H1 (cell line): ENCODE results near the gene VSIG10L. TPM values are rescaled to one million over a fixed set of nuclear protein-coding genes. Genes with fewer than 3 reads are reported as not detected.

Experiments
- CTCF ChIA-PET: fragments of 300-600 bp; sonication (Branson Sonifier 250); formaldehyde crosslinking; loops from one replicate; lab custom pipeline; 2021; ENCODE audit not compliant: partially characterized antibody; lab: Charles Lee
- POLR2A ChIA-PET: fragments of 300-600 bp; sonication (Branson Sonifier 250); formaldehyde crosslinking; loops from one replicate; lab custom pipeline; 2021; ENCODE audit warnings: inconsistent platforms; ENCODE audit not compliant: partially characterized antibody; lab: Charles Lee
- DNase-seq, 2 experiments: peaks; one replicate each; pipeline versions ENCODE4 v3.0.0 to v3.0.0-alpha.2; 2010 to 2022; ENCODE audit warnings: low spot score in 2 of 2, low read depth in 1 of 2, mixed read lengths in 1 of 2
- FAIRE-seq: peaks from 2 replicates; lab custom pipeline; 2011; peaks lifted over from hg19 to GRCh38; lab: Jason Lieb, UNC
- H2AFZ ChIP-seq: 2 replicates; pipeline ENCODE4 v1.8.1; 2012; ENCODE audit warnings: low read length, inconsistent platforms
- H2AK5ac ChIP-seq: 2 replicates; pipeline ENCODE4 v1.6.1; 2013; ENCODE audit warnings: low read depth, low read length
- H2BK120ac ChIP-seq: replicated peaks from 2 replicates; pipeline ENCODE3; 2013; ENCODE audit warnings: low read depth, low read length, inconsistent platforms
- H2BK12ac ChIP-seq: 2 replicates; pipeline ENCODE4 v1.6.1; 2013; ENCODE audit warnings: low read depth, low read length
- H2BK15ac ChIP-seq: 2 replicates; pipeline ENCODE4 v1.6.1; 2013; ENCODE audit warnings: low read length
- H2BK20ac ChIP-seq: 2 replicates; pipeline ENCODE4 v1.6.1; 2013; ENCODE audit warnings: low read length
- H2BK5ac ChIP-seq: 2 replicates; pipeline ENCODE4 v1.6.1; 2013; ENCODE audit warnings: low read depth, low read length
- H3K14ac ChIP-seq: 2 replicates; pipeline ENCODE4 v1.6.1; 2013; ENCODE audit warnings: inconsistent platforms; ENCODE audit not compliant: insufficient read length
- H3K18ac ChIP-seq: 2 replicates; pipeline ENCODE4 v1.6.1; 2013; ENCODE audit warnings: low read length; ENCODE audit errors: extremely low read depth
- H3K23ac ChIP-seq: 2 replicates; pipeline ENCODE4 v1.6.1; 2013; ENCODE audit warnings: inconsistent platforms; ENCODE audit not compliant: insufficient read length
- H3K23me2 ChIP-seq: 2 replicates; pipeline ENCODE4 v1.6.1; 2013; ENCODE audit warnings: low read depth, low read length
- H3K27ac ChIP-seq: 2 replicates; pipeline ENCODE4 v1.6.1; 2011; ENCODE audit warnings: low read depth, low read length, inconsistent platforms
- H3K27me3 ChIP-seq, 4 experiments: replicated peaks in 1 of 4; 1 replicate in 1 of 4; 2 replicates in 3 of 4; pipeline versions ENCODE4 v1.6.1 to v1.8.1; 2011 to 2013; ENCODE audit warnings: low read length in 3 of 4, mild to moderate bottlenecking in 3 of 4, inconsistent platforms in 2 of 4, mixed read lengths in 2 of 4, moderate library complexity in 1 of 4; ENCODE audit not compliant: control insufficient read depth in 3 of 4, insufficient read depth in 3 of 4; ENCODE audit errors: extremely low read depth in 1 of 4
- H3K36me3 ChIP-seq, 4 experiments: 2 replicates each; pipeline versions ENCODE4 v1.6.1 to v1.8.1; 2011 to 2013; ENCODE audit warnings: mild to moderate bottlenecking in 4 of 4, low read length in 3 of 4, moderate library complexity in 2 of 4, control low read depth in 1 of 4, inconsistent platforms in 1 of 4; ENCODE audit not compliant: insufficient read depth in 4 of 4, control insufficient read depth in 2 of 4
- H3K4ac ChIP-seq: replicated peaks from 2 replicates; pipeline ENCODE3; 2013; ENCODE audit warnings: low read length, low read depth, mixed read lengths, inconsistent platforms; ENCODE audit not compliant: insufficient read length
- H3K4me1 ChIP-seq, 4 experiments: replicated peaks in 1 of 4; 1 replicate in 1 of 4; 2 replicates in 3 of 4; pipeline versions ENCODE4 v1.6.1 to v1.8.1; 2011 to 2013; ENCODE audit warnings: low read length in 3 of 4, inconsistent platforms in 2 of 4, mixed read lengths in 1 of 4; ENCODE audit not compliant: insufficient read depth in 4 of 4, control insufficient read depth in 3 of 4
- H3K4me2 ChIP-seq, 2 experiments: 2 replicates each; pipeline versions ENCODE4 v1.6.1 to v1.8.1; 2011 to 2013; ENCODE audit warnings: low read depth in 2 of 2, low read length in 2 of 2, control low read depth in 1 of 2, inconsistent platforms in 1 of 2, mild to moderate bottlenecking in 1 of 2; ENCODE audit not compliant: insufficient read depth in 1 of 2
- H3K4me3 ChIP-seq, 4 experiments: fragments of 200-600, 300-600 bp in 1 of 4; sonication (generic), shearing (Covaris generic), sonication (Bioruptor Twin) in 1 of 4; 2 replicates each; pipeline versions ENCODE4 v1.5.1 to v1.8.1; 2011 to 2016; ENCODE audit warnings: low read length in 4 of 4, low read depth in 3 of 4, control low read depth in 2 of 4, inconsistent platforms in 2 of 4, mild to moderate bottlenecking in 2 of 4, mixed read lengths in 1 of 4, moderate library complexity in 1 of 4; ENCODE audit not compliant: insufficient read depth in 2 of 4; ENCODE audit errors: extremely low read depth in 1 of 4
- H3K56ac ChIP-seq: replicated peaks from 2 replicates; pipeline ENCODE3; 2013; ENCODE audit warnings: low read depth, mild to moderate bottlenecking, mixed read lengths, low read length, inconsistent platforms; ENCODE audit not compliant: insufficient read length
- H3K79me1 ChIP-seq: 2 replicates; pipeline ENCODE4 v1.6.1; 2013; ENCODE audit warnings: low read depth, low read length, control low read depth
- H3K79me2 ChIP-seq, 2 experiments: 2 replicates each; pipeline versions ENCODE4 v1.6.1 to v1.8.1; 2012 to 2013; ENCODE audit warnings: low read length in 2 of 2, mild to moderate bottlenecking in 2 of 2, inconsistent platforms in 1 of 2; ENCODE audit not compliant: insufficient read depth in 2 of 2, control insufficient read depth in 1 of 2
- H3K9ac ChIP-seq, 4 experiments: replicated peaks in 1 of 4; 1 replicate in 1 of 4; 2 replicates in 3 of 4; pipeline versions ENCODE4 v1.6.1 to v1.8.1; 2011 to 2013; ENCODE audit warnings: low read depth in 3 of 4, low read length in 3 of 4, control low read depth in 2 of 4, mild to moderate bottlenecking in 2 of 4, moderate library complexity in 2 of 4, inconsistent platforms in 1 of 4; ENCODE audit errors: extremely low read depth in 1 of 4
- H3K9me3 ChIP-seq, 2 experiments: 2 replicates each; pipeline versions ENCODE4 v1.6.1 to v1.8.1; 2012 to 2013; ENCODE audit warnings: mild to moderate bottlenecking in 2 of 2, moderate library complexity in 2 of 2, control low read depth in 1 of 2, inconsistent platforms in 1 of 2, low read depth in 1 of 2, low read length in 1 of 2, mixed read lengths in 1 of 2; ENCODE audit not compliant: insufficient read depth in 2 of 2
- H4K20me1 ChIP-seq, 2 experiments: replicated peaks in 1 of 2; 2 replicates each; pipeline versions ENCODE3 to v1.8.1; 2011 to 2013; ENCODE audit warnings: inconsistent platforms in 2 of 2, low read length in 2 of 2, mild to moderate bottlenecking in 1 of 2; ENCODE audit not compliant: insufficient read depth in 2 of 2, control insufficient read depth in 1 of 2
- H4K5ac ChIP-seq: 2 replicates; pipeline ENCODE4 v1.6.1; 2013; ENCODE audit warnings: low read length, low read depth, mixed read lengths, inconsistent platforms; ENCODE audit not compliant: insufficient read length
- H4K8ac ChIP-seq: 2 replicates; pipeline ENCODE4 v1.8.0; 2013; ENCODE audit warnings: mild to moderate bottlenecking, moderate library complexity, low read length, inconsistent platforms; ENCODE audit not compliant: insufficient read depth; ENCODE audit errors: extremely low read depth
- H4K91ac ChIP-seq: replicated peaks from 2 replicates; pipeline ENCODE3; 2013; ENCODE audit warnings: low read length, mixed read lengths, inconsistent platforms; ENCODE audit not compliant: insufficient read length
- BACH1 ChIP-seq: IDR thresholded peaks from 2 replicates; pipeline ENCODE4 v1.6.1; 2012; ENCODE audit warnings: low read length, improper control_type of control experiment
- BCL11A ChIP-seq, 2 experiments: IDR thresholded peaks; one replicate each; pipeline ENCODE4 v1.6.1; 2011; ENCODE audit warnings: low read depth in 2 of 2, low read length in 2 of 2, mild to moderate bottlenecking in 2 of 2
- EZH2 ChIP-seq: fragments of 200-600 bp; sonication (generic); IDR thresholded peaks from 2 replicates; pipeline ENCODE4 v1.7.1; 2012; ENCODE audit warnings: low read depth, mild to moderate bottlenecking, moderate library complexity, low read length, inconsistent platforms; ENCODE audit not compliant: severe bottlenecking
- KDM1A ChIP-seq: fragments of 200-600, 300-600 bp; sonication (generic); IDR thresholded peaks from 2 replicates; pipeline ENCODE4 v1.7.1; 2016; ENCODE audit warnings: mild to moderate bottlenecking, low read length, borderline replicate concordance
- POLR2AphosphoS5 ChIP-seq: IDR thresholded peaks from 2 replicates; pipeline ENCODE4 v1.6.1; 2011; ENCODE audit warnings: low read depth, low read length
- RBBP5 ChIP-seq: IDR thresholded peaks from 2 replicates; pipeline ENCODE4 v1.7.1; 2012; ENCODE audit warnings: low read depth, mild to moderate bottlenecking, inconsistent platforms, low read length, moderate library complexity, borderline replicate concordance
- SAP30 ChIP-seq: fragments of 300-600 bp; sonication (generic); IDR thresholded peaks from 2 replicates; pipeline ENCODE4 v1.7.1; 2012; ENCODE audit warnings: low read length, moderate library complexity, mild to moderate bottlenecking, inconsistent platforms; ENCODE audit not compliant: insufficient read depth, insufficient replicate concordance
- SIN3A ChIP-seq, 2 experiments: IDR thresholded peaks in 1 of 2; conservative IDR thresholded peaks in 1 of 2; 2 replicates each; pipeline ENCODE4 v1.6.1; 2011 to 2012; ENCODE audit warnings: low read length in 2 of 2, improper control_type of control experiment in 1 of 2, low read depth in 1 of 2, mild to moderate bottlenecking in 1 of 2
- SP1 ChIP-seq: IDR thresholded peaks from 2 replicates; pipeline ENCODE4 v1.6.1; 2011; ENCODE audit warnings: low read depth, low read length
- SP2 ChIP-seq: IDR thresholded peaks from 2 replicates; pipeline ENCODE4 v1.6.1; 2012; ENCODE audit warnings: mild to moderate bottlenecking, low read length, inconsistent platforms
- TAF1 ChIP-seq: IDR thresholded peaks from 2 replicates; pipeline ENCODE4 v1.6.1; 2011; ENCODE audit warnings: mild to moderate bottlenecking, low read depth, low read length
- WGBS, 2 experiments: shearing (Covaris generic) in 1 of 2; methylation state at CpG; one replicate each; pipeline versions ENCODE4 v1.1.6 to v1.1.7; 2013 to 2015; ENCODE audit warnings: low lambda C conversion rate in 2 of 2, mixed read lengths in 2 of 2, inconsistent platforms in 1 of 2, low coverage in 1 of 2, missing lambda C conversion rate in 1 of 2; ENCODE audit not compliant: insufficient replicate concordance in 2 of 2, insufficient coverage in 1 of 2, insufficient read length in 1 of 2; ENCODE audit errors: extremely low coverage in 1 of 2, missing lambda C conversion rate in 1 of 2; 5-methylcytosine and 5-hydroxymethylcytosine counted together
- polyA plus RNA-seq, 7 experiments: library from polyadenylated mRNA; depleted of rRNA in 3 of 7; stranded (reverse) in 5 of 7; unstranded in 2 of 7; fragments of >200 nt in 5 of 7; fragments of 200-250 nt in 2 of 7; gene quantifications; 1 replicate in 5 of 7; 2 replicates in 1 of 7; 4 replicates in 1 of 7; pipeline versions ENCODE4 v1.2.1 to v1.2.3, GENCODE V29; 2011 to 2013; ENCODE audit warnings: missing spikeins in 2 of 7, mixed read lengths in 2 of 7
- total RNA-seq: library from RNA; stranded (reverse); fragmentation: NEBNext Ultra II Directional; extraction: Animal tissue kit (Norgen Biotek cat#: 25700); gene quantifications from 2 replicates; pipeline ENCODE4 v1.2.1, GENCODE V29; 2021

Gene VSIG10L
- total and polyA plus RNA-seq, 2 of the 8 experiments (the other 6 are each of a cell fraction or from before 2014, with no cell fraction given): 10.3 to 10.4 TPM

DNA sequence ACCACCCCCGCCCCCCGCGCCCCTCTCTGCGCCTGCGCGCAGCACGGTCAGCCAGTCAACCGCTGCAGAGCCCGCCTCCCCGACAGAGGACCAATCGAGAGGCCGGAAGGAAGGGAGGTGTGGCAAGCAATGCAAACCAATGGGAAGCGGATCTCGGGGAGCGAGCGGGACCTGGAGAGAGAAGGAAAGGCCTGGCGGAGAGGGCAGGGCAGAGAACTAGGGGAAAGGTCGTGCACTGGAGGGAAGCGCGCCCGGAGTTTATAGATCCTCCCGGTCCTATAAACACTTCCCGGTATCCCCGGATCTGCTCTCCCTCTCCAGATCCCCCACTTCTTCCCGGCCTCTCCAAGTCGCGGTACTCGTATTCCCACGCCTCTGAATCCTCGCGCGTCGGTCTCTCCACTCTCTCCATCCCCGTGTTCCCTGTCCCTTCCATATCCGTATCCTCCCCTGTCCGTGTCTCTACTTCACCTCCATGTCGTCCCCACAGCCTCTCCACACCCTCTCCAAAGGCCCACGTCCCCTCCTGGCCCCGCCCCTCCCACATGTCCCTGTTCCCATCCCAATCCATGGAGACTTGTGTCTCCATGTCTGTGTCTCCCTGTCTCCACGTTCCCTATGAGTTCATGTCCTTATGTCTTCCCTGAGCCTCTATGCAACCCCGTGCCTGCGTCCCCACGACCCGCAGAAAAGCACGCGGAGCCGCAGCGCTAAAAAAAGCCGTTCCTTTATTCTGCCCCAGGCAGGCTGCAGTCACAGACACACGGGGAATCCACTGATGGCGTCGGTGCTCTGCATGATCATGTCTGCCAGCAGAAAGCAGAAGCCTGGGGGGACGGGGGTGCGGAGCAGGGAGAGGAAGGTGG is 24.7 kb upstream of the VSIG10L start:
- Histone ChIP-seq H3K56ac (peak overlapping the region; percentile 79), H3K23me2 (peaks cover 18% of the 10 kb centered on the region), H3K27ac (0 out of 2 replicates have a peak overlapping the region, but pooled peaks have one; percentile 0), H3K27me3 (no peaks in the 10 kb centered on the region), H3K9ac (peak overlapping the region; percentile 64 to 72 (median 68)), H2BK20ac (no peak overlapping the region), H4K20me1 (no peaks in the 10 kb centered on the region), H4K5ac (peak overlapping the region; percentile 93), H2AFZ (no peak overlapping the region; the same call in 1 of the 2 replicates), H2BK120ac (no peak overlapping the region), H3K36me3 (no peaks in the 10 kb centered on the region), H3K79me1 (no peaks in the 10 kb centered on the region), H4K91ac (peak overlapping the region; percentile 100), H3K4me1 (peaks cover 2 to 18% (median 11%) of the 10 kb centered on the region in 4 experiments), H3K4me2 (peak overlapping the region; percentile 87 to 97), H3K14ac (peak overlapping the region; percentile 74), H3K23ac (no peak overlapping the region), H2BK15ac (no peak overlapping the region), H2AK5ac (no peak overlapping the region), H3K79me2 (no peaks in the 10 kb centered on the region), H3K4ac (peak overlapping the region; percentile 89), H3K9me3 (no peaks in the 10 kb centered on the region), H3K18ac (peak overlapping the region; percentile 96), H2BK12ac (no peak overlapping the region; the same call in 1 of the 2 replicates), H4K8ac (peak overlapping the region; percentile 63), H2BK5ac (peak overlapping the region; percentile 91), H3K4me3 (peak overlapping the region; percentile 79 to 97 (median 90))
- ChIA-PET POLR2A (interaction anchor here (0.8 to 2.9 kb wide), 7 partner anchors 10 to 208 kb away, joined by 3 to 13 read pairs (median 5); partner anchors contain the start of gene VSIG10L), CTCF (interaction anchor here (0.8 to 3.5 kb wide), 5 partner anchors 15 to 54 kb away, joined by 3 to 14 read pairs (median 3); no protein-coding TSS in a partner anchor)
- WGBS, 2 experiments: 1% methylated on average over 51 of the region's 54 CpGs; no CpG with 5 or more reads in 1 of the 2 experiments
- DNase-seq: peak; percentile 93 to 95
- FAIRE-seq: no peak
- TF ChIP-seq BACH1: peak; percentile 34; the same call in 1 of the 2 replicates
- peak; percentile 86 for TF ChIP-seq POLR2AphosphoS5
- peak; percentile 75; the same call in 1 of the 2 replicates for TF ChIP-seq SP1
- no peak for TF ChIP-seq BCL11A (IDR thresholded peaks at IDR 0.05; ENCODE audit: low read depth in 2 of 2, low read length in 2 of 2)
- peak; percentile 81 for TF ChIP-seq TAF1
- TF ChIP-seq SP2: no peak
- TF ChIP-seq KDM1A: no peak
- peak in 1 of 2 experiments; percentile 22; a peak in 2 of 4 replicates for TF ChIP-seq SIN3A (conservative IDR thresholded peaks at IDR 0.05 in 1 of 2, IDR thresholded peaks at IDR 0.05 in 1 of 2; ENCODE audit: low read depth in 1 of 2, low read length in 2 of 2)
- TF ChIP-seq EZH2: no peak
- peak; percentile 68 for TF ChIP-seq RBBP5
- TF ChIP-seq SAP30: peak; percentile 45
